ENCODE data around the gene RPUSD3.

RPUSD3 gene, protein sequence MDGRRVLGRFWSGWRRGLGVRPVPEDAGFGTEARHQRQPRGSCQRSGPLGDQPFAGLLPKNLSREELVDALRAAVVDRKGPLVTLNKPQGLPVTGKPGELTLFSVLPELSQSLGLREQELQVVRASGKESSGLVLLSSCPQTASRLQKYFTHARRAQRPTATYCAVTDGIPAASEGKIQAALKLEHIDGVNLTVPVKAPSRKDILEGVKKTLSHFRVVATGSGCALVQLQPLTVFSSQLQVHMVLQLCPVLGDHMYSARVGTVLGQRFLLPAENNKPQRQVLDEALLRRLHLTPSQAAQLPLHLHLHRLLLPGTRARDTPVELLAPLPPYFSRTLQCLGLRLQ

DNA sequence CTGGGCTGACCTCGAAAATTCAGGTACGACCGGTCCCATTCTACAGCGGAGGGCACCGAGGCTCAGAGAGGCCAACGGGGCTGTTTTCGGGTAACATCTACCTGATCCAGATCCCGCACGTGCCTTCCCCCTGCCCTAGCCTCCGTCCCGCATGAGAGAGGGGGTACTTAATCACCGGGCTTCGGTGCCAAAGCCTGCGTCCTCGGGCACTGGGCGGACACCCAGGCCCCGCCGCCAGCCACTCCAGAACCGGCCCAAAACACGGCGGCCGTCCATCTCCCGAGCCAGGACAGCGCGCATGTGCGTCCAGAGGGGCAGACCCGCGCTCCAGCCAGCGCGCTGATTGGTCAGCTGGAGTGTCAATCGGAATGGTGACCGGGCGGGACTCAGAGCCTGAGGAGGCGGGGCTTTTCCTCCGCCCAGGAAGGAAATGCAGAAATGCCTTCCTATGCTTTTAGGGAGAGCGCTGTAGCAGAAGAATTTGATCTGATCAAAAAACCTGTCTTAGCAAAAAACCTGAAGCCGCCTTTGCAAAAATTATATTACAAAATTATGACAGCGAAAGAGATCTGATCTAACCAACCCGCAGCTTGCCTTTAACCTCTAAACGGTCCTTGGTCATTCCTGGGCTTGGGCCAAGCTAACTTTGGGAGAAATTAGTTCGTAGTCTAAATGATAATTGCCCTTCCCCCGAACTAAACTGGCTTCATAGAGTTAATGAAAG, at the start of gene RPUSD3:
TSS of gene RPUSD3 (minus strand) at position 294 of the 724 bp plus-strand sequence. CDS start at position 276, 18 bp downstream.
- TF ChIP-seq, protein P1, sequence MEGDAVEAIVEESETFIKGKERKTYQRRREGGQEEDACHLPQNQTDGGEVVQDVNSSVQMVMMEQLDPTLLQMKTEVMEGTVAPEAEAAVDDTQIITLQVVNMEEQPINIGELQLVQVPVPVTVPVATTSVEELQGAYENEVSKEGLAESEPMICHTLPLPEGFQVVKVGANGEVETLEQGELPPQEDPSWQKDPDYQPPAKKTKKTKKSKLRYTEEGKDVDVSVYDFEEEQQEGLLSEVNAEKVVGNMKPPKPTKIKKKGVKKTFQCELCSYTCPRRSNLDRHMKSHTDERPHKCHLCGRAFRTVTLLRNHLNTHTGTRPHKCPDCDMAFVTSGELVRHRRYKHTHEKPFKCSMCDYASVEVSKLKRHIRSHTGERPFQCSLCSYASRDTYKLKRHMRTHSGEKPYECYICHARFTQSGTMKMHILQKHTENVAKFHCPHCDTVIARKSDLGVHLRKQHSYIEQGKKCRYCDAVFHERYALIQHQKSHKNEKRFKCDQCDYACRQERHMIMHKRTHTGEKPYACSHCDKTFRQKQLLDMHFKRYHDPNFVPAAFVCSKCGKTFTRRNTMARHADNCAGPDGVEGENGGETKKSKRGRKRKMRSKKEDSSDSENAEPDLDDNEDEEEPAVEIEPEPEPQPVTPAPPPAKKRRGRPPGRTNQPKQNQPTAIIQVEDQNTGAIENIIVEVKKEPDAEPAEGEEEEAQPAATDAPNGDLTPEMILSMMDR (IDR thresholded peaks at IDR 0.05; ENCODE audit: insufficient read depth, low read length, poor library complexity, severe bottlenecking): no peak
- no peak for TF ChIP-seq EZH2phosphoT487 (conservative IDR thresholded peaks at IDR 0.05; ENCODE audit: low read length)
- H3K4me3 ChIP-seq (ENCODE audit: insufficient read depth, low read length, poor library complexity, severe bottlenecking): peak within 1 kb of the TSS; percentile 65

DNA sequence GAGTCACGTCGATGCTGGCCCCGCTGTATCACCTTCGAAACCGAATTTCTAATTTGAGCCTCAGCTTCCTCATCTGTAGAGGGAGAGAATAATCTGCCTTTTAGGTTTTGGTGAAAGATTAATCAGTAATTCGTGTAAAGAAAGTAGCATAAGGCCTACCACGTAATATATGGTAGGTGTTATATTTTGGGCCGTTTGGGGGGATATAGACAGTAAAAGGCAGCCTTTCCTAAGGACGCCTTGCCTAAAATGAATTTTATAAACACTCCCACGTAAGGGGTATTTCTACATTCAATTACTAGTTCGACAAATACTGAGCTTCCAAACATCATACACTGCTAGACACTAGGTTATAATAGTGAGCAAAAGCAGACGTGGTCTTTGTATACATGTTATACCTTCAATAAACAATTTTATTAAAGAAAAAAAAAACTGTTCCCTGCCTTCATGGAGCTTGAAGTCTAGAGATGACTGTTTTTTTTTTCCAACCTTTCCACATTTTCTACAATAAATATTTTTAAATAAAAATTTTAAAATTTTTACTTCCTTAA, 47.3 kb upstream of the RPUSD3 start:
- TF ChIP-seq, protein P1 (IDR thresholded peaks at IDR 0.05; ENCODE audit: insufficient read depth, low read length, poor library complexity, severe bottlenecking): no peak
- Histone ChIP-seq H3K9me3 (ENCODE audit: insufficient read depth, low read length) (no peaks in the 10 kb centered on the region), H3F3A (ENCODE audit: insufficient read depth) (0 out of 2 replicates have a peak, but pooled peaks cover 12% of the 10 kb centered on the region), H3K9ac (ENCODE audit: low read length) (peak overlapping the region; percentile 94), H3K36me3 (ENCODE audit: low read length) (peaks cover 3% of the 10 kb centered on the region; the same call in 1 of the 2 replicates), H4K20me1 (ENCODE audit: low read depth, low read length) (peaks cover 5% of the 10 kb centered on the region), H3K79me2 (ENCODE audit: insufficient read depth, low read length) (peaks cover 22% of the 10 kb centered on the region), H3K27ac (ENCODE audit: low read depth, low read length) (peak overlapping the region; percentile 74), H3K9me2 (replicated peaks; ENCODE audit: insufficient read depth, low read length) (no peaks in the 10 kb centered on the region), H3K4me3 (ENCODE audit: insufficient read depth, low read length, poor library complexity, severe bottlenecking) (peak overlapping the region; percentile 94), H2AFZ (ENCODE audit: low read depth, low read length, severe bottlenecking) (peak overlapping the region; percentile 90), H3K27me3 (ENCODE audit: low read length) (no peaks in the 10 kb centered on the region), H3K4me2 (ENCODE audit: low read depth, low read length, poor library complexity, severe bottlenecking) (peak overlapping the region; percentile 89)

More for the DNA sequence above, at the start of gene RPUSD3:
- Histone ChIP-seq H3K27me3 (ENCODE audit: low read length) (no peaks in the 10 kb centered on the region), H3K9me3 (ENCODE audit: insufficient read depth, low read length) (no peaks in the 10 kb centered on the region), H3K79me2 (ENCODE audit: insufficient read depth, low read length) (no peaks in the 10 kb centered on the region), H3F3A (ENCODE audit: insufficient read depth) (no peaks in the 10 kb centered on the region), H3K9ac (ENCODE audit: low read length) (peak within 1 kb of the TSS; percentile 77), H3K9me2 (replicated peaks; ENCODE audit: insufficient read depth, low read length) (no peaks in the 10 kb centered on the region), H2AFZ (ENCODE audit: low read depth, low read length, severe bottlenecking) (peak within 1 kb of the TSS; percentile 97), H3K4me2 (ENCODE audit: low read depth, low read length, poor library complexity, severe bottlenecking) (peak within 1 kb of the TSS; percentile 76), H4K20me1 (ENCODE audit: low read depth, low read length) (no peaks in the 10 kb centered on the region), H3K27ac (ENCODE audit: low read depth, low read length) (peak within 1 kb of the TSS; percentile 4; the same call in 1 of the 2 replicates), H3K36me3 (ENCODE audit: low read length) (no peaks in the 10 kb centered on the region)

DNA sequence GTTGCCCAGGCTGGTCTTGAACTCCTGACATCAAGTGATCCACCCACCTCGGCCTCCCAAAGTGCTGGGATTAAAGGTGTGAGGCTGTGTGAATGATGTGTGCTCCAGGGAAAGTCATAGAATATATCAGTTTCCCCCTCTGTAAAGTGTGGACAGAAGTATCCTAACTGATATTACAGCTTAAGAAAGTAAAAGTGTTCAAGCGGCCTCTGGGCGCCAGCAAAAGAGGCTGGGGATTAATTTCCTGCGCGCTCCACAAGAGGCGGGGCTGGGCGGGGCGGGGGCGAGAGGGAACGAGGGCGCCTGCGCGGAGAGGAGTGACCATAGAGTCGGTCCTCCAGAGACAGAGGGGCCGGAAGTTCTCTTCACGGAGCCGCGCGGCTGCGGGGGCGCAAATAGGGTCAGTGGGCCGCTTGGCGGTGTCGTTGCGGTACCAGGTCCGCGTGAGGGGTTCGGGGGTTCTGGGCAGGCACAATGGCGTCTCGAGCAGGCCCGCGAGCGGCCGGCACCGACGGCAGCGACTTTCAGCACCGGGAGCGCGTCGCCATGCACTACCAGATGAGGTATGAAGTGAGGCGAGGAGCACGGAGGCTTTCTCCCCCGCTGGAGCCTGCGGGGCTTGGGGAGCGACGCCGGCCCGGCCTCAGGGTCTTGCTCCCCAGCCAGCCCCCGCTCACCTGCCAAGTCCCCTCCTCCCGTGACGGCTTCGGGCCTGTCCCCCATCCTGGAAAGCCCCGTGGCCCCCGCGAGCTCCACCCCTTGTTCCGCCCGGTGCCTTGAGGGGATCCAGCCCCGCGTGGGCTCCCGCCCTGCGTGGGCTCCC, 46.7 kb upstream of the RPUSD3 start, which contains the start of gene JAGN1:
TSS of gene JAGN1 (plus strand) at position 362 of the 823 bp plus-strand sequence. CDS start at position 475, 113 bp downstream.
- Histone ChIP-seq H3K9me3 (ENCODE audit: insufficient read depth, low read length) (no peaks in the 10 kb centered on the region), H3K9me2 (replicated peaks; ENCODE audit: insufficient read depth, low read length) (no peaks in the 10 kb centered on the region), H3K4me2 (ENCODE audit: low read depth, low read length, poor library complexity, severe bottlenecking) (peak within 1 kb of the TSS; percentile 89), H2AFZ (ENCODE audit: low read depth, low read length, severe bottlenecking) (peak within 1 kb of the TSS; percentile 90), H3K4me3 (ENCODE audit: insufficient read depth, low read length, poor library complexity, severe bottlenecking) (peak within 1 kb of the TSS; percentile 94), H3K27ac (ENCODE audit: low read depth, low read length) (peak within 1 kb of the TSS; percentile 74), H3F3A (ENCODE audit: insufficient read depth) (0 out of 2 replicates have a peak, but pooled peaks cover 12% of the 10 kb centered on the region), H3K79me2 (ENCODE audit: insufficient read depth, low read length) (peaks cover 22% of the 10 kb centered on the region), H3K9ac (ENCODE audit: low read length) (peak within 1 kb of the TSS; percentile 94), H3K27me3 (ENCODE audit: low read length) (no peaks in the 10 kb centered on the region), H3K36me3 (ENCODE audit: low read length) (peaks cover 3% of the 10 kb centered on the region; the same call in 1 of the 2 replicates), H4K20me1 (ENCODE audit: low read depth, low read length) (peaks cover 5% of the 10 kb centered on the region)
- TF ChIP-seq EZH2phosphoT487 (conservative IDR thresholded peaks at IDR 0.05; ENCODE audit: low read length): no peak
- TF ChIP-seq, protein P1 (IDR thresholded peaks at IDR 0.05; ENCODE audit: insufficient read depth, low read length, poor library complexity, severe bottlenecking): no peak
